ENCODE measurements around the gene ERCC6.

The ERCC6 gene

GRCh38 chr10:49564461-49565009 is 25.6 kb upstream of the ERCC6 start:
- TF ChIP-seq CTCF (IDR thresholded peaks at IDR 0.05; ENCODE audit: low read depth, low read length): no peak
- peak in 1 of 2 donors; percentile 61 for DNase-seq (ENCODE audit: low read depth in 2 of 2)
- no peak overlapping the region for H3K4me3 ChIP-seq (replicated peaks in 1 of 2; ENCODE audit: low read depth in 2 of 2, low read length in 2 of 2)

- H3K4me3 ChIP-seq (replicated peaks in 1 of 2; ENCODE audit: low read depth in 2 of 2, low read length in 2 of 2): no peak overlapping the region
- peak; percentile 20 to 55 for DNase-seq (ENCODE audit: low read depth in 2 of 2)
- TF ChIP-seq CTCF (IDR thresholded peaks at IDR 0.05; ENCODE audit: low read depth, low read length): no peak
Measured at GRCh38 chr10:49562893-49563292, 24.0 kb upstream of the ERCC6 start.

GRCh38 chr10:49560526-49560925 is 21.6 kb upstream of the ERCC6 start:
- H3K4me3 ChIP-seq (replicated peaks in 1 of 2; ENCODE audit: low read depth in 2 of 2, low read length in 2 of 2): no peak overlapping the region
- no peak for DNase-seq (ENCODE audit: low read depth in 2 of 2)
- no peak for TF ChIP-seq CTCF (IDR thresholded peaks at IDR 0.05; ENCODE audit: low read depth, low read length)

GRCh38 chr10:49559476-49559875 is 20.6 kb upstream of the ERCC6 start:
- no peak for TF ChIP-seq CTCF (IDR thresholded peaks at IDR 0.05; ENCODE audit: low read depth, low read length)
- peak in 1 of 2 donors; percentile 36 for DNase-seq (ENCODE audit: low read depth in 2 of 2)
- no peak overlapping the region for H3K4me3 ChIP-seq (replicated peaks in 1 of 2; ENCODE audit: low read depth in 2 of 2, low read length in 2 of 2)

- DNase-seq (ENCODE audit: low read depth in 2 of 2): no peak
- TF ChIP-seq CTCF (IDR thresholded peaks at IDR 0.05; ENCODE audit: low read depth, low read length): no peak
- no peak overlapping the region for H3K4me3 ChIP-seq (replicated peaks in 1 of 2; ENCODE audit: low read depth in 2 of 2, low read length in 2 of 2)
Measured at GRCh38 chr10:49558190-49558589, 19.3 kb upstream of the ERCC6 start.

- DNase-seq (ENCODE audit: low read depth in 2 of 2): no peak
- no peak overlapping the region for H3K4me3 ChIP-seq (replicated peaks in 1 of 2; ENCODE audit: low read depth in 2 of 2, low read length in 2 of 2)
- no peak for TF ChIP-seq CTCF (IDR thresholded peaks at IDR 0.05; ENCODE audit: low read depth, low read length)
Measured at GRCh38 chr10:49557681-49558080, 18.8 kb upstream of the ERCC6 start.

GRCh38 chr10:49556723-49557122 is 17.8 kb upstream of the ERCC6 start:
- DNase-seq (ENCODE audit: low read depth in 2 of 2): peak in 1 of 2 donors; percentile 33
- TF ChIP-seq CTCF (IDR thresholded peaks at IDR 0.05; ENCODE audit: low read depth, low read length): no peak
- H3K4me3 ChIP-seq (replicated peaks in 1 of 2; ENCODE audit: low read depth in 2 of 2, low read length in 2 of 2): no peak overlapping the region

Measured in cardiac fibroblast (primary cell).